HG03442 (cell line): ENCODE data around the gene GSTP1.
"Not testable (repeated sequence)": the region's sequence is repeated elsewhere in the genome, so short reads cannot be mapped to it uniquely, and the experiment has no call there.

Source experiments
- ATAC-seq: cut with Tn5 transposase; IDR thresholded peaks from one replicate; pipeline ENCODE4 v1.9.1; 2021; ENCODE audit warnings: mild to moderate bottlenecking, moderate library complexity; ENCODE audit not compliant: unreplicated experiment

GSTP1 gene

DNA sequence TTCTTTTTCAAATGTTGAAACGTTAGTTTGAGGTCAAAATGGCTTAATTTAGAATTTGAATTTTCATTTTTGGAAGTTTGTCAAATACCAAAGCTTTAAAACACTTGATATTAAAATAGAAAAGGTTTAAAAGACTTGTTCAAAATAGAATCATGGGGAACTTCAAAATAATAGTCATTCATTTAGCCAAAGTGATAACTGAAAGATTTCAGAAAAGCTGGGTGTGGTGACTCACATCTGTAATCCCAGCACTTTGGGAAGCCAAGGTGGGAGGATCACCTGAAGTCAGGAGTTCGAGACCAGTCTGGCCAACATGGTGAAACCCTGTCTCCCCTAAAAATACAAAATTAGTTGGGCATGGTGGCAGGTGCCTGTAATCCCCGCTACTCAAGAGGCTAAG is 10.9 kb downstream of the GSTP1 start:
- no peak for ATAC-seq

DNA sequence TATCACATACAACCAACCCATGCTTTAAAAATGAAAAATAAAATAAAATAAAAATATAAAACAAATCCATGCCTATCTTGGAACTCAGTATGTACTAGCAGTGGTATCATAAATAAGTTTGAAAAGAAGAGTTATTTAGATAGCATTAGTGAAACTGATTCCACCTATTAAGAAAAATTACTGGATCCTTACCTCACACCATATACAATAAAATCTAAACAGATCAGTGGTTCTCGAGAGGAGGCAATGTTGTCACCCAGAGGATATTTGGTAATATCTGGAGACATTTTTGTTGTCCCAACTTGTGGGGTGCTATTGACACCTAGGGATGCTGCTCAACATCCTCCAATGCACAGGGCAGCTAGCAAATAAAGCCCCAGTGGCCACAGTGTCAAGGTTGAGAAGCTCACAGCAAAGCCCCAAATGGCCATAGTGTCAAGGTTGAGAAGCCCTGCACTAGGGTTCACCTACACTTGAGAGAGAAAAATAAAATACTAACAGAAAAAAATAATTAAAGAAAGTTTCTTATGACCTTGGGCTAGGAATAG is 13.2 kb downstream of the GSTP1 start:
- ATAC-seq, result no peak

DNA sequence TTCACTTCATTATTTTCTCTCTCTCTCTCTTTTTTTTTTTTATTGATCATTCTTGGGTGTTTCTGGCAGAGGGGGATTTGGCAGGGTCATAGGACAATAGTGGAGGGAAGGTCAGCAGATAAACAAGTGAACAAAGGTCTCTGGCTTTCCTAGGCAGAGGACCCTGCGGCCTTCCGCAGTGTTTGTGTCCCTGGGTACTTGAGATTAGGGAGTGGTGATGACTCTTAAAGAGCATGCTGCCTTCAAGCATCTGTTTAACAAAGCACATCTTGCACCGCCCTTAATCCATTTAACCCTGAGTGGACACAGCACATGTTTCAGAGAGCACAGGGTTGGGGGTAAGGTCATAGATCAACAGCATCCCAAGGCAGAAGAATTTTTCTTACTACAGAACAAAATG is 13.8 kb downstream of the GSTP1 start:
- not testable (repeated sequence) for ATAC-seq

DNA sequence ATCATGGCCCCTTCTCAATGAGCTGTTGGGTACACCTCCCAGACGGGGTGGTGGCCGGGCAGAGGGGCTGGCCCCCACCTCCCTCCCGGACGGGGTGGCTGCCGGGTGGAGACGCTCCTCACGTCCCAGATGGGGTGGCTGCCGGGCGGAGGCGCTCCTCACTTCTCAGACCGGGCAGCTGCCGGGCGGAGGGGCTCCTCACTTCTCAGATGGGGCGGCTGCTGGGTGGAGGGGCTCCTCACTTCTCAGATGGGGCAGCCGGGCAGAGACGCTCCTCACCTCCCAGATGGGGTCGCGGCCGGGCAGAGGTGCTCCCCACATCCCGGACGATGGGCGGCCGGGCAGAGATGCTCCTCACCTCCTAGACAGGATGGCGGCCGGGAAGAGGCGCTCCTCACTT is 14.4 kb downstream of the GSTP1 start:
- ATAC-seq, result not testable (repeated sequence)

DNA sequence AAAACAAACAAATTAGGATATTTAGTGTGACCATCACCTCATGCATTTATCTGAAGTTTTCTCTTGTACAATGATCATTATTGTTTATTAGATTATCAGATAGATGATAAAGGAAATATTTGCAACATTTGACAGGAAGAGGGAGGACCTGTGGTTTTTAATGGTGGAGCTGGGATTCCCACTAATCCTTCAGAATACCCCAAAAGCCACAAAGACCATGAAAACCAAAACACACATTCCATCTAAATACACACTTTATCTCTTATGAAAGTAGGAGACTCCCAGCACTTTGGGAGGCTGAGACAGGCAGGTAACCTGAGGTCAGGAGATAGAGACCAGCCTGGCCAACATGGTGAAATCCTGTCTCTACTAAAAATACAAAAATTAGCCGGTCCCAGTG is 15.5 kb downstream of the GSTP1 start:
- no peak for ATAC-seq

DNA sequence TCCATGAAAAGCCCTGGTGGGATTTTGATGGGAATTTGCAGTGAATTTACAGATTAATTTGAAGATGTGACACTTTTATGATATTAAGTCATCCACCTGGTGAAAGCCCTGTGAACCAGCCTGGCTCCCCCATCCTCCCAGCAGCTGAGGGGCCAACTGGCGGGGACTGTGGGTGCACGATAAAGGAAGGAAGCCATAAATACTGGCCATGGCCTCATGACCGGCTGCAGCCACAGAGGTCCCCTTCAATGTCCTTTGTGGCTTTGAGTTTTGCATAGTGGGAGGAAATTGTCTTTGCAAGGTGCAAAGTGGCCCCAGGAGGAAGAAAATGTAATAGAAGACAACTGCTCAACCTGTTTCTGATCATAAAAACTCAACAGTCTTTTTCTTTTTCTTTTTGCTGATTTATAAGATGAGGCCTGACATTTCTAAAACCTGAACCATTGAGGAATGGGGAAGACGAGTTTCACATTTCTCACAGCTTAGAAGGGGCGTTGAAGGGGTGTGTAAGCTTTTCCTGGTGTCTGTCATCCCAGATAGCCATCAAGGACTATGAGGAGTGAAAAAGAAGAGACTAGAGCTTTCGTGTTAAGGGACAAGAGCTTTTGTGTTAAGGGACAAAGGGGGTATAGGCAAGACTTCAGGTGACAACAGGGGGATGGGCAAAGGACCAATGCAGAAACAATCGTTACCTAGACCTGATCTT is 16.9 kb downstream of the GSTP1 start:
- ATAC-seq, result no peak

DNA sequence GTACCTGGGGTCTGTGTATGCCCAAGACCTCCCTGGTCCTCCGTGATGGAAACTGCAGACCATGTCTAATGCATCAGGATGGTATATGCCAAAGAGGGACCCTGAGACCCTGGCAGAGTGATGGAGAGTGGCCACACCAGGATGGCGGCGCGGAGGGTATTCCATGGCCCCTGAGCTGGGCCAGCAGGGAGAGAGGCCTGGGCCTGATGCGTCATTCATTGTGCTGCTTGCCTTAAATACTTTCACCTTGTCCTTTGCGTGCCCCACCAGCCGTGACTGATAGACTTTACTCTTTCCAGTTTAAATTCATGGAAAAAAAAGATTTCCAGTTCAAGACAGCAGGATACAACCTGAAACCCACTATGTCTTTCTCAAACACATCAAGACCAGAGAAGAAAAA is 17.5 kb downstream of the GSTP1 start:
- ATAC-seq, result no peak

DNA sequence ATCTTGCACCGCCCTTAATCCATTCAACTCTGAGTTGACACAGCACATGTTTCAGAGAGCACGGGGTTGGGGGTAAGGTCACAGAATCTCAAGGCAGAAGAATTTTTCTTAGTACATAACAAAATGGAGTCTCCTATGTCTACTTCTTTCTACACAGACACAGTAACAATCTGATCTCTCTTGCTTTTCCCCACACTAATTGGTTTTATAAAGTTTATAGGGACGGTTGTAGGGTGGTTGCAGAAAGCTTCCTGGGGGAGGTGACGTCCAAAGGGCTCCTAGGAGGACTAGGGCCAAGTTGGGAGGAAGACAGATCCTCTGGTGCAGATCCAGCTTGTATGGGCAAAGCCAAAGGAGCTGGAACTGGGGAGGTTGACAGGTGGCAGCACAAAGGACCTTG is 20.5 kb downstream of the GSTP1 start:
- ATAC-seq, result not testable (repeated sequence)

DNA sequence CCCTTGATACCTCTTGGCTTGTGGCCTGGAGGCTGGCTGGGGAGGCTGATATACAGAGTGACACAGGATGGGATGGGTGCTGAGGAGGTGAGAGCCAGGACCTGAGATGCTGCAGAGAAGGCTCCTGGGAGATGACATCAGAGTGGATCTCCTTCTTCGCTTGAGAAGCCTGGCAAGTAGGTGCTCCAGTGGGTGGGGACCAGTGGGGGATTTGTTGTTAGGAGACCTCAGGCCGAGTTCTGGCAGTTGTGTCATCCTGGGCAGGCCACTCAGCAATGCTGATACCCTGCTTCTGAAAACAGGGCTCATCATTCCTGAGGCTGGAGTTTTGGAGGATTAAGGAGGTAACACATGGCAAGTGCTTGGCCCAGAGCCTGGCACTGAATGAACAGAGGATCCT is 21.2 kb downstream of the GSTP1 start:
- no peak for ATAC-seq

DNA sequence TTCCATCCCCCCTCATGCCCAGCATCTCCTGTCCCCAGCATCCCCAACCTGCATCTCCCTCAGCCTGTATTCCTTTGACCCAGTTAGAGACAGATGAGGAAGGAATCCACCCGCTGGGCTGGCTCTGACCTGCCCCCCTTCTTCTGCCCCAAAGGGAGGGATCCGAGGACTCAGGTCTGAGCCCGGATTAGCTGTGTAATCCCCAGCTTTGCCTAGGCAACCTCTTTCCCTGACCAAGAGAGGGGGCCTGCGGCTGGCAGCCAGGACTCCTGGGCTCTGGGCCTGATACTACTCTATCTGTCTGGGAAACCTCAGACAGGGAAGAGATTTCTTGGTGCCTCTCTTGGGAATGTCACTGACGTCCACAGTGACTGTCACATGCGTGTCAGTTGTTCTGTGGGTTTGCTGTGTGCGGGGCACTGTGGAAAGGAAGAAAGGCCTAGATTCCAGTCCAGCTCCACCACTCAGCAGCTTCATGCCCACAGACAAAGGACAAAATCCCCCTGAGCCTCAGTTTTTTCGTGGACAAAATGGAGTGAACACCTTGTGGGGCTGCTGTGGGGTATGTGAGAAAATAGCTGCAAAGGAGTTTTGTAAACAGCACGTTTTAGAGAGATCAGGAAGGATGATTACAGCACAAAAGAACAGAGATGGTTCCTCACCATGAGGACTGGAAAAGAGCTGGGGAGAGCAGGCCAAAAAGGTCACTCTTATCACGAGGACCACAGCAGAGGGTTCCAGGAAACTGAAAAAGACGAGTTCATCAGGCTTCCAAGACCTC is 21.8 kb downstream of the GSTP1 start:
- ATAC-seq, result no peak

DNA sequence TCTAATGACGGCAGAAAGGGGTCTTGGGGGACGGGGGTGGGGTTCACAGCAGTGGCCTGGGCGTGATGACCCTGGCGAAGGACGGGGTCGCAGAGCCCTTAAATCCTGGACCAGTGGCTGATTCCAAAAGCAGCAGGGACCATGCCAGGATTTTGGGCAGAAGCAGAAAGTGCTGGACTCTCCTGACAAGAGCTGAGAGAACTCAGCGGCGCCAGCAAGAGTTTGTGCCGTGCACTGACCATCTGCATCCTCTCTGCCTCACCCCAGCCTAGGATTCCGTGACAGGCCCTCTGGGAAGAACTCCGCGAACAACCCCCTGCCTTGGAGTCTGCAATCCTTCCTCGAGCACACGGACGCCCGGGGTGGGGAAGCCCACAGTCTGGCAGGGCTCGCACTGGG is 22.5 kb downstream of the GSTP1 start:
- no peak for ATAC-seq

DNA sequence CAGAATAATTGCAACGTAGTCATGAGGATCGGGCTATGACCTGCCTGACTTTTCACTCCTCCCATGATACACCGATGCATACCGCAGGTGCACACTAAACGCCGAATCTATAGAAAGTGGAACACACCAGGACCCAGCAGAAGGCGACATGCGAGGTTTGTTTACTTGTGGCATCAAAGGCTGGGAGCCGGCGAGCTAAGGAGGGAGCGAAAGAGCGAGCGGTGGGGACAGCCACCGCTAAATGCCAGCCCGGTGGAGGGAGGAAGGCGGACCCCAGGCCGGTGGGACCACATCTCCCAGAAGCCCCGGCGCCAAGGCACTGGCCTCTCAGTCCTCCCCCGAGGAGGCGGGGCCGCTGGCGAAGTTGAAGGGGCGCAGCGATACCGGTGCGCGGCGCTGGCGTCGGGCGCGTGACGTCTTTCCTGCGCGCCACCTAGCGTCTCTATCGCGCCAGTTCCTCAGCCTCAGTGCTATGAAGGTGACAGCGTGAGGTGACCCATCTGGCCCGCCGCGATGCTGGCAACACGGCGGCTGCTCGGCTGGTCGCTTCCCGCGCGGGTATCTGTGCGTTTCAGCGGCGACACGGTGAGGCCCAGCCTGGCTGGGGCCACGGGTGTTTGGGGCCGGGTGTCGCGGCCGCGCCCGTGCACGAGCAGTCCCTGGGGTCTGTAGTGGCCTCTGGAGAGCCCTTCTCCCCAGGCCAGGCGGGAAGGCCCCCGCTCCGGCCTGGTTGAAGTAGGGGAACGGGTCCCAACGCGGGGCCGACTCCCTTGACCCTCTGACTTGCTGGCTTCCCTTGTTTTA is 23.1 kb downstream of the GSTP1 start, which contains the start of gene NDUFV1:
Gene NDUFV1, plus strand, starts transcription at position 445 of the 804 bp plus-strand sequence. Its CDS starts 69 bp downstream, at position 514.
- ATAC-seq, result peak; percentile 90

DNA sequence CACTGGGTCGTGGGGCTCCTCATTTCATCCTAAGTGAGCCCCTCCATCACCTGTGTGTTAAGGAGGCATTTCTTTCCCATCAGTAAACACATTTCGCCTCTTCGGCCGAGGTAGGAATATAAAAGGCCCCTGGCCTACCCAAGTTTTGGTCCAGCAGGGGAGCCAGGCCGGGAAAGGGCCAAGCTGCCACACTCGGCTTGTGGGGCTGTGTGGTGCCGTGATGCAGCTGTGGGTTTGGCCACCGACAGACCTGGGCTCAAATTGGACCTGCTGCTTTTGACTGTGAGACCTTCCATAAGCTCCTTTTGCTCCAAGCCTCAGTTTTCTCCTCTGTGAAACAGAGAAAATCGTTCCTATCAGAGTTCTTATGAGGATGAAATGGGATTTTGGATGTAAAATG is 23.9 kb downstream of the GSTP1 start:
- ATAC-seq, result no peak

DNA sequence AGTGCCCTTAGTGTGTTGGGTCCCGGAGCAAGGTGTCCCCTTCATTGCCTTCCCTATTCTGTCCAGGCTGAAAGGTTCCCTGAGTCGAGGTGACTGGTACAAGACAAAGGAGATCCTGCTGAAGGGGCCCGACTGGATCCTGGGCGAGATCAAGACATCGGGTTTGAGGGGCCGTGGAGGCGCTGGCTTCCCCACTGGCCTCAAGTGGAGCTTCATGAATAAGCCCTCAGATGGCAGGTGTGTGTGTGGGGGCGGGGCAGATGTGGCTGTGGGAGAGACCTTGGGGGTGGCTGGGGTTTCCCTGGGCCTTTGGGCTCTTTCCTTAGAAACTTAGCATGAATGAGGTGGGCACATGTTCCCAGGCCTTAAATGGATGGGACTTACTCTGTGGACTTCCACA is 24.9 kb downstream of the GSTP1 start:
- no peak for ATAC-seq

DNA sequence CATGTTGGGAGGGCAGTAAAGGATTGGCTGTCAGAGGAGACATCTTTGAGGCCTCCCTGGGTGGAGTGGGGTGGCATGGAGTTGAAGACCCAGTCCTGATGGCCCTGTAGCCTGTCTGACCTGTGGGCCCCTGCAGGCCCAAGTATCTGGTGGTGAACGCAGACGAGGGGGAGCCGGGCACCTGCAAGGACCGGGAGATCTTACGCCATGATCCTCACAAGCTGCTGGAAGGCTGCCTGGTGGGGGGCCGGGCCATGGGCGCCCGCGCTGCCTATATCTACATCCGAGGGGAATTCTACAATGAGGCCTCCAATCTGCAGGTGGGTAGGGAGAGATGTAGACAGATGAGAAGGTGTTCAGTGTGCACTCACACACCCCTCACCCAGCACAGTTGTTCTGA is 25.7 kb downstream of the GSTP1 start:
- no peak for ATAC-seq

DNA sequence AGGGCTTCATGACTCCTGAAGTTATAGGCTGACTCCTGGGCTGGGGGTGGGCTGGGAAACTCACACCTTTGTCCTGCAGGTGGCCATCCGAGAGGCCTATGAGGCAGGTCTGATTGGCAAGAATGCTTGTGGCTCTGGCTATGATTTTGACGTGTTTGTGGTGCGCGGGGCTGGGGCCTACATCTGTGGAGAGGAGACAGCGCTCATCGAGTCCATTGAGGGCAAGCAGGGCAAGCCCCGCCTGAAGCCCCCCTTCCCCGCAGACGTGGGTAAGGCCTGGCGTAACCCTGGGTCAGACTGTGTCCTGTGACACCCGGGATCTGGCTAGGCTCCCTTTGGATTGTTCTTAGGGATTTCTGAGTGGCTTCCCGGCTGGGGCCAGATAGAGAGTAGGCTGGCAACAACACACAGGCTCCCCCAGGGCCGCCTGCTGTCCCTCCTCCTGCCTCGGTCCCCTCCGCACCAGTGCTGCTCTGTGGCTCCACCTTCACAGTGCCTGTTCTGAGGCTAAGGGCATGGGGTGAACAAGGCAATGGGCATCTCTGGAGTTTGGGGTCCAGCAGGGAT is 26.8 kb downstream of the GSTP1 start:
- no peak for ATAC-seq

DNA sequence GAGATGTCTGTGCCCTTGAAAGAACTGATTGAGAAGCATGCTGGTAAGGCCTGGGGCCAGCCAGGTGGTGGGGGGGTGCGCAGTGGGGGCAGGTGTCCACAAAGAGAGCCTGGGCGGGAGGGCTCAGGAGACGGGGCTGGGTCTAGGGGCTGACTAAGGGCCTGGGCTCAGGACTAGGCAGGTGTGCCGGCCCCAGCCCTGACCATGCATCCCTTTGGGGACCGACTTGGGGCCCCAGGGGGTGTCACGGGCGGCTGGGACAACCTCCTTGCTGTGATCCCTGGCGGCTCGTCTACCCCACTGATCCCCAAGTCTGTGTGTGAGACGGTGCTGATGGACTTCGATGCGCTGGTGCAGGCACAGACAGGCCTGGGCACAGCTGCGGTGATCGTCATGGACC is 27.6 kb downstream of the GSTP1 start:
- ATAC-seq, result no peak

DNA sequence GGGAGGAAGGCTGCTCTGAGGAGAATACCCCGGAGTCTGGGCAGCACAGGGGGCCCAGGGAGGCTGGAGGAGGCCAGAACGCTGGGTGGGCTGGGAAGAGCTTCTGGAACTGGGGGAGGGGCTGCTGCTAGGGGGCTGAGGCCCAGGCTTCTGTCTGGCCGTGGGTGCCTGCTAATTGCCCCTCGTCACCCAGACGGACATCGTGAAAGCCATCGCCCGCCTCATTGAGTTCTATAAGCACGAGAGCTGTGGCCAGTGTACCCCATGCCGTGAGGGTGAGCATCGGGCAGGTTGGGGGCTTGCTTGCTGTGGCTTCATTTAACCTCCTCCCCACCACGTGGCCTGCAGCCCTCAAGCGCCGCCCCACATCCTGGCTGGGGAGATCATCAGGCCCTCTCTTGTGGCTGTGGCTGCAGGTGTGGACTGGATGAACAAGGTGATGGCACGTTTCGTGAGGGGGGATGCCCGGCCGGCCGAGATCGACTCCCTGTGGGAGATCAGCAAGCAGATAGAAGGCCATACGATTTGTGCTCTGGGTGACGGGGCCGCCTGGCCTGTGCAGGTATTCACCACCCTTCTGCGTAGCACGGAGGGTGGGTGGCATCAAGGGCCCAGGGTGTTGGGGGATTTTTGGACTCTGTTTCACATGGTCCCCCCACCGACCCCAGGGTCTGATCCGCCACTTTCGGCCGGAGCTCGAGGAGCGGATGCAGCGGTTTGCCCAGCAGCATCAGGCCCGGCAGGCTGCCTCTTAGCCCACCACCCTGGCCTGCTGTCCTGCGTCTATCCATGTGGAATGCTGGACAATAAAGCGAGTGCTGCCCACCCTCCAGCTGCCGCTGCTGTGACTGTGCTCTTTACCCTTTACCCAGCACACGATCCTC is 28.3 kb downstream of the GSTP1 start:
- no peak for ATAC-seq

DNA sequence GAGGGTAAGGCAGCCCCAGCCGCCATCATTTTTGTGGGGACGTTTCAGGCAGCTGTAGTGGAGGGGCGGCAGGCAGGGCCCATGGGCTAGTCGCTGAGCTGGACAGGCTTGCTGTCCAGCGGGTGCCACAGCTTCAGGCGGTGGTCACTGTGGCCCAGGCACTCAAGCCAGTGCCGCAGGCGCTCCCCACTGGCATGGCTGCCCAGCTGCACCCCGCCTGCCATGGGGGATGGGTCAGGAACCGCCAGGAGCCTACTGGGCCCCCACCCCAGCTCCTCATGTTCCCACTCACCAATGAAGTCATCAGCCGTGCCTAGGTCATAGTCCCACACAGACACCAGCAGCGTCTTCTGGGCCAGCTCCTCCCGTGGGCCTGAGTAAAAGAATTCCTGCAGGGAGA is 29.1 kb downstream of the GSTP1 start:
- ATAC-seq, result no peak
